SH-SY5Y (cell line): ENCODE measurements around the gene ZNF236.

Experiments used
- GATA2 ChIP-seq: IDR thresholded peaks from 2 replicates; pipeline ENCODE4 v1.6.1; 2011; ENCODE audit warnings: mild to moderate bottlenecking, low read depth, low read length
- GATA3 ChIP-seq: IDR thresholded peaks from 2 replicates; pipeline ENCODE4 v1.6.1; 2011; ENCODE audit warnings: low read depth, mild to moderate bottlenecking, low read length, moderate library complexity

GRCh38 chr18:76993085-76993382 lies 170.7 kb downstream of the ZNF236 start:
- TF ChIP-seq GATA2 (no peak), GATA3 (no peak)
